HEK293 (cell line): ENCODE measurements around the gene FAM171A2.
A peak's percentile ranks its signal among the peaks of the same experiment; 100 is the strongest.

Experiments used
- CTCF ChIA-PET: fragments of 350-600 bp; formaldehyde crosslinking; extraction: SDS; loops from one replicate; lab custom pipeline; 2021; ENCODE audit warnings: antibody characterized with exemption; lab: Yijun Ruan, JAX
- POLR2A ChIA-PET: fragments of 300-600 bp; formaldehyde crosslinking; extraction: SDS; loops from one replicate; lab custom pipeline; 2020; ENCODE audit warnings: antibody characterized with exemption, inconsistent platforms; lab: Yijun Ruan, JAX
- H3K27ac ChIP-seq: fragments of 200-500 bp; sonication (Bioruptor generic); 2 replicates; pipeline ENCODE4 v1.5.1; 2014; ENCODE audit warnings: low read depth, low read length, control low read depth, inconsistent platforms; ENCODE audit errors: extremely low read depth
- H3K36me3 ChIP-seq, 2 experiments: fragments of 200-500 bp in 1 of 2; sonication (Bioruptor generic) in 1 of 2; 1 replicate in 1 of 2; 2 replicates in 1 of 2; pipeline ENCODE4 v1.5.1; 2014 to 2017; ENCODE audit warnings: inconsistent platforms in 2 of 2, low read length in 2 of 2; ENCODE audit not compliant: control insufficient read depth in 2 of 2, insufficient read depth in 1 of 2
- H3K4me1 ChIP-seq: fragments of 200-500 bp; sonication (Bioruptor generic); 2 replicates; pipeline ENCODE4 v1.5.1; 2014; ENCODE audit warnings: mild to moderate bottlenecking, low read length, inconsistent platforms; ENCODE audit not compliant: control insufficient read depth, insufficient read depth
- H3K4me3 ChIP-seq: 2 replicates; pipeline ENCODE4 v1.5.1; 2011; ENCODE audit warnings: low read depth, mild to moderate bottlenecking, control low read depth, low read length, moderate library complexity
- H3K9me3 ChIP-seq: fragments of 200-500 bp; sonication (Bioruptor generic); 2 replicates; pipeline ENCODE4 v1.5.1; 2014; ENCODE audit warnings: low read depth, low read length, inconsistent platforms; ENCODE audit not compliant: control insufficient read depth, insufficient read depth
- GLIS2 ChIP-seq: fragments of 450-650 bp; formaldehyde crosslinking; IDR thresholded peaks from 2 replicates; pipeline ENCODE4 v1.5.1; 2016; ENCODE audit warnings: missing biosample characterization, missing genetic modification characterization
- PATZ1 ChIP-seq: fragments of 450-650 bp; formaldehyde crosslinking; IDR thresholded peaks from 2 replicates; pipeline ENCODE4 v1.5.1; 2016; ENCODE audit warnings: missing biosample characterization, missing genetic modification characterization
- PRDM10 ChIP-seq: fragments of 450-650 bp; formaldehyde crosslinking; IDR thresholded peaks from 2 replicates; pipeline ENCODE4 v1.5.1; 2016; ENCODE audit warnings: missing biosample characterization, missing genetic modification characterization
- YY2 ChIP-seq: fragments of 450-650 bp; formaldehyde crosslinking; IDR thresholded peaks from 2 replicates; pipeline ENCODE4 v1.5.1; 2016; ENCODE audit warnings: missing biosample characterization, missing genetic modification characterization
- ZBTB10 ChIP-seq: fragments of 450-650 bp; formaldehyde crosslinking; IDR thresholded peaks from 2 replicates; pipeline ENCODE4 v1.5.1; 2016; ENCODE audit warnings: missing biosample characterization, missing genetic modification characterization
- ZBTB7A ChIP-seq: fragments of 450-650 bp; formaldehyde crosslinking; IDR thresholded peaks from 2 replicates; pipeline ENCODE4 v1.5.1; 2016; ENCODE audit warnings: low read depth, missing biosample characterization, missing genetic modification characterization
- ZEB2 ChIP-seq: fragments of 450-650 bp; formaldehyde crosslinking; IDR thresholded peaks from 2 replicates; pipeline ENCODE4 v1.5.1; 2016; ENCODE audit warnings: missing biosample characterization, missing genetic modification characterization
- ZFHX2 ChIP-seq: fragments of 450-650 bp; formaldehyde crosslinking; conservative IDR thresholded peaks from 2 replicates; pipeline ENCODE4 v1.5.1; 2016; ENCODE audit warnings: missing biosample characterization, missing genetic modification characterization
- ZNF211 ChIP-seq: fragments of 450-650 bp; formaldehyde crosslinking; IDR thresholded peaks from 2 replicates; pipeline ENCODE4 v1.5.1; 2016; ENCODE audit warnings: low read depth, missing biosample characterization, missing genetic modification characterization
- ZNF473 ChIP-seq: fragments of 450-650 bp; formaldehyde crosslinking; IDR thresholded peaks from 2 replicates; pipeline ENCODE4 v1.5.1; 2017; ENCODE audit warnings: missing biosample characterization, missing genetic modification characterization
- ZNF76 ChIP-seq: fragments of 450-650 bp; formaldehyde crosslinking; IDR thresholded peaks from 2 replicates; pipeline ENCODE4; 2016; ENCODE audit warnings: low read depth, missing biosample characterization, missing genetic modification characterization, borderline replicate concordance
- ZNF837 ChIP-seq: fragments of 450-650 bp; formaldehyde crosslinking; IDR thresholded peaks from 2 replicates; pipeline ENCODE4 v1.5.1; 2016; ENCODE audit warnings: missing biosample characterization, missing genetic modification characterization

Gene FAM171A2

GRCh38 chr17:44312396-44313104 lies 51.1 kb downstream of the FAM171A2 start:
- Histone ChIP-seq H3K36me3 (no peaks in the 10 kb centered on the region), H3K9me3 (no peaks in the 10 kb centered on the region), H3K4me3 (no peak overlapping the region), H3K4me1 (peaks cover 7% of the 10 kb centered on the region; the same call in 1 of the 2 replicates), H3K27ac (no peak overlapping the region)
- no peak for TF ChIP-seq ZNF211 (tag by site-specific recombination)
- TF ChIP-seq GLIS2 (tag by site-specific recombination), result no peak
- no peak for TF ChIP-seq ZNF76 (tag by site-specific recombination)
- TF ChIP-seq YY2 (tag by site-specific recombination), result peak; percentile 11; the same call in 1 of the 2 replicates
- TF ChIP-seq ZBTB7A (tag by site-specific recombination), result 0 out of 2 replicates have a peak, but pooled peaks have one; percentile 23
- TF ChIP-seq ZEB2, result peak; percentile 46; the same call in 1 of the 2 replicates
- TF ChIP-seq PATZ1 (tag by site-specific recombination), result peak; percentile 48; the same call in 1 of the 2 replicates
- no peak for TF ChIP-seq ZNF837 (tag by site-specific recombination)
- 0 out of 2 replicates have a peak, but pooled peaks have one; percentile 44 for TF ChIP-seq ZBTB10 (tag by site-specific recombination)
- POLR2A ChIA-PET, result interaction anchor here (6.5 kb wide), 1 partner anchor 92 kb away, joined by 38 read pairs; the partner anchor contains the start of gene UBTF
- CTCF ChIA-PET, result interaction anchor here (0.5 to 1.3 kb wide), 3 partner anchors 11 to 92 kb away, joined by 3 to 4 read pairs (median 3); no protein-coding TSS in a partner anchor

GRCh38 chr17:44311562-44312181 lies 52.0 kb downstream of the FAM171A2 start:
- CTCF ChIA-PET, result no interaction called here
- POLR2A ChIA-PET, result no interaction called here

More at GRCh38 chr17:44311562-44312181, 52.0 kb downstream of the FAM171A2 start:
- no peaks in the 10 kb centered on the region for H3K36me3 ChIP-seq
- H3K9me3 ChIP-seq, result no peaks in the 10 kb centered on the region
- TF ChIP-seq ZFHX2 (tag by site-specific recombination), result peak; percentile 46; the same call in 1 of the 2 replicates
- TF ChIP-seq ZNF473, result no peak
- peak; percentile 69 for TF ChIP-seq PRDM10 (tag by site-specific recombination)
- TF ChIP-seq, all 188 proteins: peak for 2
- Histone ChIP-seq H3K4me3 (no peak overlapping the region), H3K27ac (no peak overlapping the region), H3K4me1 (peaks cover 7% of the 10 kb centered on the region; the same call in 1 of the 2 replicates)
